OCI-LY3 (cell line): Measurements from ENCODE around the gene KDM4B.

ENCODE experiments used
- CTCF ChIP-seq: fragments of 200-600, 300-600 bp; sonication (generic); IDR thresholded peaks from 2 replicates; pipeline ENCODE4 v1.5.1; 2014; ENCODE audit warnings: antibody characterized with exemption, low read length, low read depth
- EZH2phosphoT487 ChIP-seq: fragments of 200-600 bp; shearing (Covaris generic); IDR thresholded peaks from 2 replicates; pipeline ENCODE4 v1.6.1; 2018; ENCODE audit warnings: antibody characterized with exemption, mixed run types, low read depth

GRCh38 chr19:4952945-4953344 is 16.0 kb upstream of the KDM4B start:
- TF ChIP-seq CTCF (no peak), EZH2phosphoT487 (no peak)
